GM19438 (cell line): ENCODE measurements around the gene WDR70.
A peak's percentile ranks its signal among the peaks of the same experiment; 100 is the strongest.

Experiments used
- ATAC-seq: cut with Tn5 transposase; IDR thresholded peaks from one replicate; pipeline ENCODE4 v1.9.1; 2021; ENCODE audit warnings: low read depth; ENCODE audit not compliant: unreplicated experiment

WDR70 gene

GRCh38 chr5:37715992-37716391, 336.9 kb downstream of the WDR70 start:
- ATAC-seq, result no peak

GRCh38 chr5:37716405-37716804, 337.3 kb downstream of the WDR70 start:
- ATAC-seq, result no peak

GRCh38 chr5:37717276-37717612, 338.1 kb downstream of the WDR70 start:
- no peak for ATAC-seq

- no peak for ATAC-seq
Measured at GRCh38 chr5:37717613-37718431, 338.7 kb downstream of the WDR70 start.

- ATAC-seq, result no peak
Measured at GRCh38 chr5:37720550-37720952, 341.4 kb downstream of the WDR70 start.

GRCh38 chr5:37721447-37721871, 342.3 kb downstream of the WDR70 start:
- ATAC-seq, result peak; percentile 70

GRCh38 chr5:37722236-37723161, 343.4 kb downstream of the WDR70 start:
- ATAC-seq, result peak; percentile 49

GRCh38 chr5:37723162-37723961, 344.2 kb downstream of the WDR70 start:
- no peak for ATAC-seq

GRCh38 chr5:37724395-37725125, 345.4 kb downstream of the WDR70 start:
- ATAC-seq, result no peak

GRCh38 chr5:37725185-37725584, 346.1 kb downstream of the WDR70 start:
- no peak for ATAC-seq

GRCh38 chr5:37727238-37727637, 348.1 kb downstream of the WDR70 start:
- ATAC-seq, result no peak

GRCh38 chr5:37730896-37731455, 351.9 kb downstream of the WDR70 start:
- ATAC-seq, result no peak

GRCh38 chr5:37734114-37734513, 355.0 kb downstream of the WDR70 start:
- no peak for ATAC-seq

- ATAC-seq, result no peak
Measured at GRCh38 chr5:37735649-37736347, 356.7 kb downstream of the WDR70 start.

GRCh38 chr5:37736397-37736796, 357.3 kb downstream of the WDR70 start:
- no peak for ATAC-seq

GRCh38 chr5:37737326-37738056, 358.4 kb downstream of the WDR70 start:
- no peak for ATAC-seq

GRCh38 chr5:37738057-37738691, 359.1 kb downstream of the WDR70 start:
- peak; percentile 78 for ATAC-seq

GRCh38 chr5:37738865-37739488, 359.9 kb downstream of the WDR70 start:
- no peak for ATAC-seq
